VCaP (cell line): ENCODE data around the gene BMAL1.
"Not testable (repeated sequence)": the region's sequence is repeated elsewhere in the genome, so short reads cannot be mapped to it uniquely, and the experiment has no call there.

Source experiments
- H3K27ac ChIP-seq: fragments of 450-650 bp; 2 replicates; pipeline ENCODE4 v1.5.1; 2017
- CTCF ChIP-seq: fragments of 450-650 bp; conservative IDR thresholded peaks from 2 replicates; pipeline ENCODE4 v1.5.1; 2017; ENCODE audit warnings: mild to moderate bottlenecking, moderate library complexity

Gene BMAL1

GRCh38 chr11:13386567-13386966 lies 109.0 kb downstream of the BMAL1 start:
- no peak for TF ChIP-seq CTCF

DNA sequence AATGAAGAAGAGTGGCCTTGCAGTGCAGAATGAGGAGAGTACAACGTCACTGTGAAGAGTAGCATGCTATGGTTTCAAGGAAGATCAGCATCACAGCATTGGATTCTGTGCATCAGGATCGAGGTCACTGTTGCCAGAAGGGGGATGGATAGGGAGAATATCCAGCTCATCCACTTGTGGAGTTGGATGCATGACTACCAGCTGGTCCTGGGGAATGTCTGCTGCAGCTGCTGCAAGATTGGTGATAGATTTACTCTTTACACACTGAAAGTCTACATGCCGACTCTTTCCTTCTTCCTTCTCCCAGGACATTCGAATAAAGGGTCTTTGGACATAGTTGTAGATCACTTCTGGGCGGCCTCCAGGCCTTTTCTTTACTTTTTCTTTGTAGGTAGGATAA lies 111.2 kb downstream of the BMAL1 start:
- no peak overlapping the region for H3K27ac ChIP-seq
- TF ChIP-seq CTCF: no peak

More at GRCh38 chr11:13386567-13386966, 109.0 kb downstream of the BMAL1 start:
- H3K27ac ChIP-seq: no peak overlapping the region

DNA sequence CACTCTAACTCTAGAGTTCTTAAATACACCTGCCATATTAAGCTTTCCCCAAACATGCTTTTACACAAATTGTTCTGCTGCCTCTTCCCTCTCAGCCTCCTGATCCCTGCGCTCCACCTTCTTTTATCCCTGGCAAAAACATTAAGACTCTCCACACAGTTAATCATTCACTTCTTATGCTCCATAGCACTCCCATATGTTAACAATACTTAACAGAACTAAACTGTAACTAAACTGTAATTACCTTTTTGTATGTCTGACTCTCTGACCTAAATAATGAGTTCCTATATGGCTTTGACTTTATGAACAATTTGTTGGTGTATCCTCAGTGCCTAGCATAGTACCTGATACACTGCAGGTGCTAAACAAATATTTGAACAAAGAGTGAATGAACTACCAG lies 113.6 kb downstream of the BMAL1 start:
- no peak overlapping the region for H3K27ac ChIP-seq
- no peak for TF ChIP-seq CTCF

- H3K27ac ChIP-seq: not testable (repeated sequence)
These were observed 120.7 kb downstream of the BMAL1 start for GRCh38 chr11:13398335-13398734.

DNA sequence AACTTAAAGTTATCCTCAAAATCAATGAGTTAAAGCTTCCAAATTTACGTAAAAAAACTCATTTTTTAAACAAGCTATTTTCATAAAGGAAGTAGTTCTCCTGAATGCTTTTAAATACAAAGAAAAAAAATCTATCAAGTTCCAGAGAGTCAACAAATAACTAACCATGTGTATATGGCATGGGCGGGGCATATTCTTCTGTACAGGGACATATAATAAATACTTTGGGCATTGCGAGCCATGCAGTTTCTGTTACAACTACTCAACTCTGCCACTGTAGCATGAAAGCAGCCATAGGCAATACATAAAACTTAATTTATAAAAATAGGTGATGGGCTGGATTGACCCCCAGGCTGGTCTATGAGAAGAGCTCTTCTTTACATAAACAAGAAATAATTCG lies 127.6 kb downstream of the BMAL1 start:
- H3K27ac ChIP-seq: no peak overlapping the region
- no peak for TF ChIP-seq CTCF

- H3K27ac ChIP-seq: no peak overlapping the region
- TF ChIP-seq CTCF: no peak
These were observed 137.6 kb downstream of the BMAL1 start for GRCh38 chr11:13415201-13415600.

DNA sequence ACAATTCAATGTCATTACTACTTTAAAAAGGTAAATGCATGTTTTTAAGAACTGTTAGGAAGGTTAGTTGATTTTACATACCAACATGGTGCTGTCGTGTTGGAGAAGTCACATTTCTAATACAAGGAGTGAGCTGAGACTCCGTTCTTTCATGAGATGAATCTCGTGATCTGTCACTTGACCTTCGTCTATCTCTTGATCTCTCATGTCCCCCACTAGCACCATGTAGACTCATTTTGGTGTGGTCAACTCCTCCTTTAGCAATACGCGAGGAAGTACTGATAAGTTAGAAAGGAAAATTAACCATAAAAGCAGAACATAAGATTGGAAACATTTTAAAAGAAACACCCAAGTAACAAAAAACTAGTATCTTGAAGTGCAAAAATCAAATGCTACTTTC lies 144.0 kb downstream of the BMAL1 start:
- no peak overlapping the region for H3K27ac ChIP-seq
- TF ChIP-seq CTCF: no peak

DNA sequence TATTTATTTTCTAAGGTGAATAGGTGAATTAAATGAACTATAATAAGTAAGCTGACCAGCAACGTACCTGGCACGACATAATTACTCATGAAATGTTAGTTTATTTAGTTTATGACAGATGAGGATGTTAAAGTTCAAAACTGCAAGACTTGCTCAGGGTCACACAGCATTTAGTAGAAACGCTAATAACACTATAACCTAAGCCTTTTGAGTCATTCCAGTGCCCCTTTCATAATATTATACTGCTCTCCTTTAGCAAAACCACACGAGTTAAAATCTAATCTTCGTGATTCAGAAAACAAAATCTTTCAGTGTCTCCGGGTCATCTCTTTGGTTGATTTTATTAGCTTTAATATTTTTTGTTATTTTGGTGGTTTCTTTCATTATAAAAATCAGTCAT lies 145.8 kb downstream of the BMAL1 start:
- TF ChIP-seq CTCF: no peak
- H3K27ac ChIP-seq: no peak overlapping the region
